Stimulated activated naive B cell treated with anti-CD40 and anti-IgM and Interleukin-4, amounts not matched to agents 10 μg/mL and 1 μg/mL and 100 μg/mL, for 72 hours (primary cell): ENCODE data around the gene FBXW7.

Experiments used
- ATAC-seq, 2 donors: fragments of 150-1000 bp; cut with Tn5 transposase; replicated peaks; 2 replicates each; pipeline ENCODE4 v1.10.0; 2021; ENCODE audit warnings: moderate library complexity in 1 of 2
- DNase-seq: peaks from one replicate; pipeline ENCODE4 v3.0.0; 2021
- H3K27ac Mint-ChIP-seq: one replicate; pipeline ENCODE4 v1.8.0; 2022; ENCODE audit warnings: mild to moderate bottlenecking, mixed read lengths
- H3K27me3 Mint-ChIP-seq, 2 donors: one replicate each; pipeline ENCODE4 v1.8.0; 2022; ENCODE audit warnings: mixed read lengths in 2 of 2
- H3K36me3 Mint-ChIP-seq, 2 donors: one replicate each; pipeline ENCODE4 v1.8.0; 2022; ENCODE audit warnings: mixed read lengths in 2 of 2, mild to moderate bottlenecking in 1 of 2
- H3K4me1 Mint-ChIP-seq, 2 donors: one replicate each; pipeline ENCODE4 v1.8.0; 2022; ENCODE audit warnings: mixed read lengths in 2 of 2, mild to moderate bottlenecking in 1 of 2
- H3K4me3 Mint-ChIP-seq, 2 donors: one replicate each; pipeline ENCODE4 v1.8.0; 2022; ENCODE audit warnings: mild to moderate bottlenecking in 2 of 2, mixed read lengths in 2 of 2, moderate library complexity in 1 of 2
- H3K9me3 Mint-ChIP-seq, 2 donors: one replicate each; pipeline ENCODE4 v1.8.0; 2022; ENCODE audit warnings: mixed read lengths in 2 of 2, mild to moderate bottlenecking in 1 of 2

The FBXW7 gene

GRCh38 chr4:152392079-152392478 is 143.8 kb downstream of the FBXW7 start:
- ATAC-seq, result no peak
- Mint-ChIP-seq H3K36me3 (peaks cover 12 to 30% of the 10 kb centered on the region in 2 donors), H3K27ac (no peak overlapping the region), H3K4me1 (peaks cover 8 to 18% of the 10 kb centered on the region in 2 donors), H3K4me3 (no peak overlapping the region), H3K27me3 (no peaks in the 10 kb centered on the region), H3K9me3 (no peaks in the 10 kb centered on the region)
- no peak for DNase-seq

- no peaks in the 10 kb centered on the region for H3K9me3 Mint-ChIP-seq
- H3K4me3 Mint-ChIP-seq, result no peak overlapping the region
- no peak for DNase-seq
- H3K27ac Mint-ChIP-seq, result no peak overlapping the region
- ATAC-seq, result no peak
- H3K27me3 Mint-ChIP-seq, result no peaks in the 10 kb centered on the region
- H3K4me1 Mint-ChIP-seq, result peaks cover under 1 to 7% of the 10 kb centered on the region in 2 donors
- H3K36me3 Mint-ChIP-seq, result peaks cover 8 to 15% of the 10 kb centered on the region in 2 donors
Observed at GRCh38 chr4:152390216-152390615, 145.7 kb downstream of the FBXW7 start.

- H3K4me1 Mint-ChIP-seq, result no peaks in the 10 kb centered on the region
- DNase-seq (no peak), ATAC-seq (no peak)
- H3K4me3 Mint-ChIP-seq, result no peak overlapping the region
- H3K9me3 Mint-ChIP-seq, result no peaks in the 10 kb centered on the region
- peaks cover 8 to 16% of the 10 kb centered on the region in 2 donors for H3K36me3 Mint-ChIP-seq
- H3K27me3 Mint-ChIP-seq, result no peaks in the 10 kb centered on the region
- no peak overlapping the region for H3K27ac Mint-ChIP-seq
Observed at GRCh38 chr4:152389359-152389758, 146.5 kb downstream of the FBXW7 start.

- DNase-seq, result no peak
- Mint-ChIP-seq H3K27me3 (no peaks in the 10 kb centered on the region), H3K36me3 (peaks cover 4 to 7% of the 10 kb centered on the region in 2 donors), H3K4me1 (peaks cover 2 to 15% of the 10 kb centered on the region in 2 donors), H3K27ac (no peak overlapping the region), H3K4me3 (no peak overlapping the region), H3K9me3 (peaks cover 0 to 2% of the 10 kb centered on the region in 2 donors)
- no peak for ATAC-seq
Observed at GRCh38 chr4:152385551-152385950, 150.3 kb downstream of the FBXW7 start.

GRCh38 chr4:152382057-152382785 is 153.7 kb downstream of the FBXW7 start:
- Mint-ChIP-seq H3K4me3 (no peak overlapping the region), H3K36me3 (peaks cover 2 to 4% of the 10 kb centered on the region in 2 donors), H3K27me3 (no peaks in the 10 kb centered on the region), H3K27ac (no peak overlapping the region), H3K9me3 (peaks cover 0 to 2% of the 10 kb centered on the region in 2 donors), H3K4me1 (peaks cover 2 to 15% of the 10 kb centered on the region in 2 donors)
- DNase-seq, result no peak
- ATAC-seq, result no peak

GRCh38 chr4:152380919-152381318 is 155.0 kb downstream of the FBXW7 start:
- ATAC-seq, result no peak
- Mint-ChIP-seq H3K4me3 (no peak overlapping the region), H3K36me3 (peaks cover 2 to 4% of the 10 kb centered on the region in 2 donors), H3K4me1 (peaks cover 2 to 15% of the 10 kb centered on the region in 2 donors), H3K27me3 (no peaks in the 10 kb centered on the region), H3K9me3 (peaks cover 0 to 2% of the 10 kb centered on the region in 2 donors), H3K27ac (no peak overlapping the region)
- DNase-seq, result no peak

- Mint-ChIP-seq H3K36me3 (peaks cover 2 to 4% of the 10 kb centered on the region in 2 donors), H3K4me3 (no peak overlapping the region), H3K27me3 (no peaks in the 10 kb centered on the region), H3K4me1 (peaks cover 2 to 15% of the 10 kb centered on the region in 2 donors), H3K9me3 (peaks cover 0 to 2% of the 10 kb centered on the region in 2 donors), H3K27ac (no peak overlapping the region)
- no peak for DNase-seq
- no peak for ATAC-seq
Observed at GRCh38 chr4:152380185-152380584, 155.7 kb downstream of the FBXW7 start.

- no peak overlapping the region for H3K27ac Mint-ChIP-seq
- no peaks in the 10 kb centered on the region for H3K9me3 Mint-ChIP-seq
- no peak for ATAC-seq
- H3K27me3 Mint-ChIP-seq, result no peaks in the 10 kb centered on the region
- H3K4me3 Mint-ChIP-seq, result no peak overlapping the region
- no peak for DNase-seq
- H3K4me1 Mint-ChIP-seq, result peaks cover 2 to 19% of the 10 kb centered on the region in 2 donors
- peaks cover 0 to 3% of the 10 kb centered on the region in 2 donors for H3K36me3 Mint-ChIP-seq
Observed at GRCh38 chr4:152374606-152375285, 161.1 kb downstream of the FBXW7 start.

- Mint-ChIP-seq H3K27me3 (no peaks in the 10 kb centered on the region), H3K27ac (no peak overlapping the region), H3K4me3 (no peak overlapping the region), H3K36me3 (peaks cover 0 to 3% of the 10 kb centered on the region in 2 donors), H3K9me3 (no peaks in the 10 kb centered on the region), H3K4me1 (peaks cover 2 to 19% of the 10 kb centered on the region in 2 donors)
- ATAC-seq (no peak), DNase-seq (no peak)
Observed at GRCh38 chr4:152374153-152374552, 161.7 kb downstream of the FBXW7 start.

- Mint-ChIP-seq H3K27me3 (no peaks in the 10 kb centered on the region), H3K27ac (no peak overlapping the region), H3K9me3 (no peaks in the 10 kb centered on the region), H3K4me1 (peaks cover 2 to 19% of the 10 kb centered on the region in 2 donors), H3K36me3 (peaks cover 2 to 7% of the 10 kb centered on the region in 2 donors), H3K4me3 (no peak overlapping the region)
- ATAC-seq (no peak), DNase-seq (no peak)
Observed at GRCh38 chr4:152372444-152372843, 163.4 kb downstream of the FBXW7 start.

- no peak for DNase-seq
- H3K4me1 Mint-ChIP-seq, result peaks cover 8 to 21% of the 10 kb centered on the region in 2 donors
- ATAC-seq, result no peak
- H3K27ac Mint-ChIP-seq, result no peak overlapping the region
- H3K27me3 Mint-ChIP-seq, result no peaks in the 10 kb centered on the region
- H3K36me3 Mint-ChIP-seq, result peaks cover 12 to 22% of the 10 kb centered on the region in 2 donors
- H3K9me3 Mint-ChIP-seq, result peaks cover 0 to 2% of the 10 kb centered on the region in 2 donors
- H3K4me3 Mint-ChIP-seq, result no peak overlapping the region
Observed at GRCh38 chr4:152369902-152370295, 166.0 kb downstream of the FBXW7 start.

- Mint-ChIP-seq H3K9me3 (peaks cover 0 to 2% of the 10 kb centered on the region in 2 donors), H3K36me3 (peaks cover 14 to 23% of the 10 kb centered on the region in 2 donors), H3K27me3 (no peaks in the 10 kb centered on the region), H3K4me3 (no peak overlapping the region), H3K27ac (no peak overlapping the region), H3K4me1 (peaks cover 7 to 18% of the 10 kb centered on the region in 2 donors)
- DNase-seq, result no peak
- no peak for ATAC-seq
Observed at GRCh38 chr4:152369203-152369901, 166.5 kb downstream of the FBXW7 start.

GRCh38 chr4:152368001-152368400 is 167.9 kb downstream of the FBXW7 start:
- H3K9me3 Mint-ChIP-seq, result peaks cover 0 to 2% of the 10 kb centered on the region in 2 donors
- no peak for ATAC-seq
- no peak for DNase-seq
- no peak overlapping the region for H3K27ac Mint-ChIP-seq
- no peak overlapping the region for H3K4me3 Mint-ChIP-seq
- peaks cover 17 to 24% of the 10 kb centered on the region in 2 donors for H3K36me3 Mint-ChIP-seq
- H3K4me1 Mint-ChIP-seq, result peaks cover 9% of the 10 kb centered on the region in 2 donors
- H3K27me3 Mint-ChIP-seq, result no peaks in the 10 kb centered on the region

- Mint-ChIP-seq H3K4me1 (peaks cover 11 to 17% of the 10 kb centered on the region in 2 donors), H3K27me3 (no peaks in the 10 kb centered on the region), H3K9me3 (peaks cover 0 to 2% of the 10 kb centered on the region in 2 donors), H3K36me3 (peaks cover 18 to 26% of the 10 kb centered on the region in 2 donors), H3K27ac (no peak overlapping the region), H3K4me3 (no peak overlapping the region)
- DNase-seq (no peak), ATAC-seq (no peak)
Observed at GRCh38 chr4:152364883-152365282, 171.0 kb downstream of the FBXW7 start.
